MM.1S (cell line): ENCODE results near the gene LAD1.

Experiments used
- EZH2 ChIP-seq: fragments of 300-600 bp; sonication (generic); optimal IDR thresholded peaks from 2 replicates; pipeline ENCODE3; 2017; ENCODE audit warnings: low read depth, mild to moderate bottlenecking, antibody characterized with exemption, low read length, mixed read lengths
- EZH2phosphoT487 ChIP-seq: fragments of 300-600 bp; sonication (generic); IDR thresholded peaks from 2 replicates; pipeline ENCODE4 v1.6.1; 2018; ENCODE audit warnings: antibody characterized with exemption, low read length
- TF ChIP-seq, protein P1 (sequence below): fragments of 300-600 bp; sonication (generic); IDR thresholded peaks from 2 replicates; pipeline ENCODE4 v1.5.1; 2016; ENCODE audit warnings: antibody characterized with exemption, low read length, mixed read lengths

DNA sequence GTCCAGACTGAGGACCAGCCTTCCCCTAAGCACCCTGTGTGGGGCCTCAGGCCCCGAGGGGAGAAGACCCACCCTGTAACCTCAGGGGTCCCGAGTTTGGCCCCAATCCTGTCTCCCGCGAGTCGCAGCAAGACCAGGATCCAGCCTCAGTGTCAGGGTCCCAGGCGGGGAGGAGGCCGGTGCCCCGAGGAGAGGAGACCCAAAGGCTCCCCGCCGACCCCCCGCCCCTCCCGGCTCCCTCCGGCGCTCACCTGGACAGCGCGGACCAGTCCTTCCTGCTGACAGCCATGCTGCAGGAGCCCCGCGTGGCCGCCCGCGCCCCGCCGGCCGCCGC is at the start of gene LAD1:
- TF ChIP-seq EZH2 (no peak), EZH2phosphoT487 (peak; percentile 76; the same call in 1 of the 2 replicates)
- TF ChIP-seq, protein P1, sequence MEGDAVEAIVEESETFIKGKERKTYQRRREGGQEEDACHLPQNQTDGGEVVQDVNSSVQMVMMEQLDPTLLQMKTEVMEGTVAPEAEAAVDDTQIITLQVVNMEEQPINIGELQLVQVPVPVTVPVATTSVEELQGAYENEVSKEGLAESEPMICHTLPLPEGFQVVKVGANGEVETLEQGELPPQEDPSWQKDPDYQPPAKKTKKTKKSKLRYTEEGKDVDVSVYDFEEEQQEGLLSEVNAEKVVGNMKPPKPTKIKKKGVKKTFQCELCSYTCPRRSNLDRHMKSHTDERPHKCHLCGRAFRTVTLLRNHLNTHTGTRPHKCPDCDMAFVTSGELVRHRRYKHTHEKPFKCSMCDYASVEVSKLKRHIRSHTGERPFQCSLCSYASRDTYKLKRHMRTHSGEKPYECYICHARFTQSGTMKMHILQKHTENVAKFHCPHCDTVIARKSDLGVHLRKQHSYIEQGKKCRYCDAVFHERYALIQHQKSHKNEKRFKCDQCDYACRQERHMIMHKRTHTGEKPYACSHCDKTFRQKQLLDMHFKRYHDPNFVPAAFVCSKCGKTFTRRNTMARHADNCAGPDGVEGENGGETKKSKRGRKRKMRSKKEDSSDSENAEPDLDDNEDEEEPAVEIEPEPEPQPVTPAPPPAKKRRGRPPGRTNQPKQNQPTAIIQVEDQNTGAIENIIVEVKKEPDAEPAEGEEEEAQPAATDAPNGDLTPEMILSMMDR = no peak
